ENCODE data around the gene HAUS8. TPM values are rescaled to one million over a fixed set of nuclear protein-coding genes. Genes with fewer than 3 reads are reported as not detected.

The HAUS8 gene
- total and polyA plus RNA-seq, 2 of the 13 experiments (the other 11 are each of a cell fraction or from before 2014, with no cell fraction given): 7.8 to 17.5 TPM

DNA sequence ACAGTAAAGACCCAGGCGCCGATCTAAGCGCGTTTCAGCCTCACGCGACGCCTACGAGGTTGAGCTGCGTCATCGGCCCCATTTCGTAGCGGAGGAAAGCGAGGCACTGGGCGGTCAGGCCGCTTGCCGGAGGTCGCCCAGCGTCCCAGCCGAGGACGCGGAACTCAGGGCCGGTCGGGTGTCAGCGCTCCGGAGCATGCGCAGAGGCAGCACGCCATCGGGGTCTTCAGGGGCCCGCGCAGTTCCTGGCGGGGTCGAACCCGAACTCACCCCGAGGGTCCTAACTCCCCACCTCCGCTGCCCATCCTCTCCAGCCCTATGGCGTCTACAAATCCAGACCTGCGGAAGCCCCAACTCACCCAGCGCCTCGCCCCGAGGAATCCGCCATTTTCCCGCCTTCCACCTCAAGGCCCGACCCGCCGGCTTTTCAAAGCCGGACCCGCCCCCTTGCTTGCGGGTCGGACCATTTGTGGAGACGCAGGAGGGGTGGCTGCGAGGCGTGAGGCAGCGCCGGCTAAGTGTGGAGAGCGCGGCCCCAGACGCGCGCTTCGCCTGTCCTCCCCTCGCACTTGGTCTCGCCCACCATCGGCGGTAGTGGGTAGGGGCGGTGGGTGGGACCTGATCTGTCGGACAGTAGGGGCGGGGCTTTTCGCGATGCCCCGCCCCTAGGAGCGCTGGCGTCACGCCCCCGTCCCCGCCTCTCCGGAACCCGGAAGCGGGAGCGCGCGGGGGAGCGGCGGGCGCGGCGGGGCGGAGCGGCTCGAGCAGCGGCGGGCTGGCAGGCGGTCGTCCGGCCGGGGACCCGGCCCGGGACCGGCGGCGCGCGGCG is at the start of gene HAUS8, which contains the start of gene MYO9B (continued):
- TF ChIP-seq, protein P1, sequence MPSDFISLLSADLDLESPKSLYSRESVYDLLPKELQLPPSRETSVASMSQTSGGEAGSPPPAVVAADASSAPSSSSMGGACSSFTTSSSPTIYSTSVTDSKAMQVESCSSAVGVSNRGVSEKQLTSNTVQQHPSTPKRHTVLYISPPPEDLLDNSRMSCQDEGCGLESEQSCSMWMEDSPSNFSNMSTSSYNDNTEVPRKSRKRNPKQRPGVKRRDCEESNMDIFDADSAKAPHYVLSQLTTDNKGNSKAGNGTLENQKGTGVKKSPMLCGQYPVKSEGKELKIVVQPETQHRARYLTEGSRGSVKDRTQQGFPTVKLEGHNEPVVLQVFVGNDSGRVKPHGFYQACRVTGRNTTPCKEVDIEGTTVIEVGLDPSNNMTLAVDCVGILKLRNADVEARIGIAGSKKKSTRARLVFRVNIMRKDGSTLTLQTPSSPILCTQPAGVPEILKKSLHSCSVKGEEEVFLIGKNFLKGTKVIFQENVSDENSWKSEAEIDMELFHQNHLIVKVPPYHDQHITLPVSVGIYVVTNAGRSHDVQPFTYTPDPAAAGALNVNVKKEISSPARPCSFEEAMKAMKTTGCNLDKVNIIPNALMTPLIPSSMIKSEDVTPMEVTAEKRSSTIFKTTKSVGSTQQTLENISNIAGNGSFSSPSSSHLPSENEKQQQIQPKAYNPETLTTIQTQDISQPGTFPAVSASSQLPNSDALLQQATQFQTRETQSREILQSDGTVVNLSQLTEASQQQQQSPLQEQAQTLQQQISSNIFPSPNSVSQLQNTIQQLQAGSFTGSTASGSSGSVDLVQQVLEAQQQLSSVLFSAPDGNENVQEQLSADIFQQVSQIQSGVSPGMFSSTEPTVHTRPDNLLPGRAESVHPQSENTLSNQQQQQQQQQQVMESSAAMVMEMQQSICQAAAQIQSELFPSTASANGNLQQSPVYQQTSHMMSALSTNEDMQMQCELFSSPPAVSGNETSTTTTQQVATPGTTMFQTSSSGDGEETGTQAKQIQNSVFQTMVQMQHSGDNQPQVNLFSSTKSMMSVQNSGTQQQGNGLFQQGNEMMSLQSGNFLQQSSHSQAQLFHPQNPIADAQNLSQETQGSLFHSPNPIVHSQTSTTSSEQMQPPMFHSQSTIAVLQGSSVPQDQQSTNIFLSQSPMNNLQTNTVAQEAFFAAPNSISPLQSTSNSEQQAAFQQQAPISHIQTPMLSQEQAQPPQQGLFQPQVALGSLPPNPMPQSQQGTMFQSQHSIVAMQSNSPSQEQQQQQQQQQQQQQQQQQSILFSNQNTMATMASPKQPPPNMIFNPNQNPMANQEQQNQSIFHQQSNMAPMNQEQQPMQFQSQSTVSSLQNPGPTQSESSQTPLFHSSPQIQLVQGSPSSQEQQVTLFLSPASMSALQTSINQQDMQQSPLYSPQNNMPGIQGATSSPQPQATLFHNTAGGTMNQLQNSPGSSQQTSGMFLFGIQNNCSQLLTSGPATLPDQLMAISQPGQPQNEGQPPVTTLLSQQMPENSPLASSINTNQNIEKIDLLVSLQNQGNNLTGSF (CRISPR knock-in tag; IDR thresholded peaks at IDR 0.05): peak; percentile 43
- TF ChIP-seq SIX4 (CRISPR knock-in tag; IDR thresholded peaks at IDR 0.05) (0 out of 2 replicates have a peak, but pooled peaks have one; percentile 13), ZFP90 (CRISPR knock-in tag; IDR thresholded peaks at IDR 0.05; ENCODE audit: borderline replicate concordance) (peak; percentile 77; the same call in 1 of the 2 replicates), E2F1 (CRISPR knock-in tag; IDR thresholded peaks at IDR 0.05) (peak; percentile 97), MZF1 (CRISPR knock-in tag; IDR thresholded peaks at IDR 0.05; ENCODE audit: borderline replicate concordance) (no peak), GFI1 (CRISPR knock-in tag; IDR thresholded peaks at IDR 0.05; ENCODE audit: borderline replicate concordance) (peak; percentile 35; the same call in 1 of the 2 replicates), ZNF598 (CRISPR knock-in tag; IDR thresholded peaks at IDR 0.05; ENCODE audit: borderline replicate concordance) (peak; percentile 63; the same call in 1 of the 2 replicates), ZBTB38 (CRISPR knock-in tag; IDR thresholded peaks at IDR 0.05) (no peak; the same call in 1 of the 2 replicates)
- TF ChIP-seq, protein P2, sequence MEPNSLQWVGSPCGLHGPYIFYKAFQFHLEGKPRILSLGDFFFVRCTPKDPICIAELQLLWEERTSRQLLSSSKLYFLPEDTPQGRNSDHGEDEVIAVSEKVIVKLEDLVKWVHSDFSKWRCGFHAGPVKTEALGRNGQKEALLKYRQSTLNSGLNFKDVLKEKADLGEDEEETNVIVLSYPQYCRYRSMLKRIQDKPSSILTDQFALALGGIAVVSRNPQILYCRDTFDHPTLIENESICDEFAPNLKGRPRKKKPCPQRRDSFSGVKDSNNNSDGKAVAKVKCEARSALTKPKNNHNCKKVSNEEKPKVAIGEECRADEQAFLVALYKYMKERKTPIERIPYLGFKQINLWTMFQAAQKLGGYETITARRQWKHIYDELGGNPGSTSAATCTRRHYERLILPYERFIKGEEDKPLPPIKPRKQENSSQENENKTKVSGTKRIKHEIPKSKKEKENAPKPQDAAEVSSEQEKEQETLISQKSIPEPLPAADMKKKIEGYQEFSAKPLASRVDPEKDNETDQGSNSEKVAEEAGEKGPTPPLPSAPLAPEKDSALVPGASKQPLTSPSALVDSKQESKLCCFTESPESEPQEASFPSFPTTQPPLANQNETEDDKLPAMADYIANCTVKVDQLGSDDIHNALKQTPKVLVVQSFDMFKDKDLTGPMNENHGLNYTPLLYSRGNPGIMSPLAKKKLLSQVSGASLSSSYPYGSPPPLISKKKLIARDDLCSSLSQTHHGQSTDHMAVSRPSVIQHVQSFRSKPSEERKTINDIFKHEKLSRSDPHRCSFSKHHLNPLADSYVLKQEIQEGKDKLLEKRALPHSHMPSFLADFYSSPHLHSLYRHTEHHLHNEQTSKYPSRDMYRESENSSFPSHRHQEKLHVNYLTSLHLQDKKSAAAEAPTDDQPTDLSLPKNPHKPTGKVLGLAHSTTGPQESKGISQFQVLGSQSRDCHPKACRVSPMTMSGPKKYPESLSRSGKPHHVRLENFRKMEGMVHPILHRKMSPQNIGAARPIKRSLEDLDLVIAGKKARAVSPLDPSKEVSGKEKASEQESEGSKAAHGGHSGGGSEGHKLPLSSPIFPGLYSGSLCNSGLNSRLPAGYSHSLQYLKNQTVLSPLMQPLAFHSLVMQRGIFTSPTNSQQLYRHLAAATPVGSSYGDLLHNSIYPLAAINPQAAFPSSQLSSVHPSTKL (CRISPR knock-in tag; IDR thresholded peaks at IDR 0.05): peak; percentile 5; the same call in 1 of the 2 replicates
- TF ChIP-seq, protein P3, sequence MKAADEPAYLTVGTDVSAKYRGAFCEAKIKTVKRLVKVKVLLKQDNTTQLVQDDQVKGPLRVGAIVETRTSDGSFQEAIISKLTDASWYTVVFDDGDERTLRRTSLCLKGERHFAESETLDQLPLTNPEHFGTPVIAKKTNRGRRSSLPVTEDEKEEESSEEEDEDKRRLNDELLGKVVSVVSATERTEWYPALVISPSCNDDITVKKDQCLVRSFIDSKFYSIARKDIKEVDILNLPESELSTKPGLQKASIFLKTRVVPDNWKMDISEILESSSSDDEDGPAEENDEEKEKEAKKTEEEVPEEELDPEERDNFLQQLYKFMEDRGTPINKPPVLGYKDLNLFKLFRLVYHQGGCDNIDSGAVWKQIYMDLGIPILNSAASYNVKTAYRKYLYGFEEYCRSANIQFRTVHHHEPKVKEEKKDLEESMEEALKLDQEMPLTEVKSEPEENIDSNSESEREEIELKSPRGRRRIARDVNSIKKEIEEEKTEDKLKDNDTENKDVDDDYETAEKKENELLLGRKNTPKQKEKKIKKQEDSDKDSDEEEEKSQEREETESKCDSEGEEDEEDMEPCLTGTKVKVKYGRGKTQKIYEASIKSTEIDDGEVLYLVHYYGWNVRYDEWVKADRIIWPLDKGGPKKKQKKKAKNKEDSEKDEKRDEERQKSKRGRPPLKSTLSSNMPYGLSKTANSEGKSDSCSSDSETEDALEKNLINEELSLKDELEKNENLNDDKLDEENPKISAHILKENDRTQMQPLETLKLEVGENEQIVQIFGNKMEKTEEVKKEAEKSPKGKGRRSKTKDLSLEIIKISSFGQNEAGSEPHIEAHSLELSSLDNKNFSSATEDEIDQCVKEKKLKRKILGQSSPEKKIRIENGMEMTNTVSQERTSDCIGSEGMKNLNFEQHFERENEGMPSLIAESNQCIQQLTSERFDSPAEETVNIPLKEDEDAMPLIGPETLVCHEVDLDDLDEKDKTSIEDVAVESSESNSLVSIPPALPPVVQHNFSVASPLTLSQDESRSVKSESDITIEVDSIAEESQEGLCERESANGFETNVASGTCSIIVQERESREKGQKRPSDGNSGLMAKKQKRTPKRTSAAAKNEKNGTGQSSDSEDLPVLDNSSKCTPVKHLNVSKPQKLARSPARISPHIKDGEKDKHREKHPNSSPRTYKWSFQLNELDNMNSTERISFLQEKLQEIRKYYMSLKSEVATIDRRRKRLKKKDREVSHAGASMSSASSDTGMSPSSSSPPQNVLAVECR (CRISPR knock-in tag; IDR thresholded peaks at IDR 0.05; ENCODE audit: borderline replicate concordance): peak; percentile 98

Data from HepG2 (cell line).